Spleen (tissue), 11 donors: Measurements from ENCODE around the gene SYNPR. TPM values are rescaled to one million over a fixed set of nuclear protein-coding genes. Genes with fewer than 3 reads are reported as not detected.

Source experiments
- DNase-seq: peaks from one replicate; pipeline ENCODE4 v3.0.0-alpha.2; 2020
- H3K27ac ChIP-seq, 8 donors: fragments of 200-600 bp; sonication (generic) in 7 of 8; 1 replicate in 4 of 8; 2 replicates in 4 of 8; pipeline versions ENCODE4 v1.5.0 to v1.8.0; 2016 to 2021; ENCODE audit warnings: inconsistent platforms in 4 of 8, mild to moderate bottlenecking in 4 of 8, moderate library complexity in 1 of 8
- H3K27me3 ChIP-seq, 7 donors: fragments of 200-600 bp; sonication (generic) in 6 of 7; replicated peaks in 1 of 7; 1 replicate in 4 of 7; 2 replicates in 3 of 7; pipeline versions ENCODE4 v1.5.0 to v1.8.0; 2016 to 2021; ENCODE audit warnings: inconsistent platforms in 3 of 7, mild to moderate bottlenecking in 1 of 7
- H3K36me3 ChIP-seq, 6 donors: fragments of 200-600 bp; sonication (generic) in 5 of 6; 1 replicate in 4 of 6; 2 replicates in 2 of 6; pipeline versions ENCODE4 v1.5.0 to v1.8.0; 2016 to 2021; ENCODE audit warnings: inconsistent platforms in 2 of 6
- H3K4me1 ChIP-seq, 6 donors: fragments of 200-600 bp; sonication (generic) in 5 of 6; 1 replicate in 3 of 6; 2 replicates in 3 of 6; pipeline versions ENCODE4 v1.5.0 to v1.8.0; 2016 to 2021; ENCODE audit warnings: inconsistent platforms in 3 of 6
- H3K4me3 ChIP-seq, 8 donors: fragments of 200-600 bp; sonication (generic) in 7 of 8; 1 replicate in 4 of 8; 2 replicates in 4 of 8; pipeline versions ENCODE4 v1.5.0 to v1.8.0; 2016 to 2021; ENCODE audit warnings: inconsistent platforms in 4 of 8, mild to moderate bottlenecking in 4 of 8, moderate library complexity in 2 of 8
- H3K9me3 ChIP-seq, 8 donors: fragments of 200-600 bp; sonication (generic) in 7 of 8; 1 replicate in 4 of 8; 2 replicates in 4 of 8; pipeline versions ENCODE4 v1.5.0 to v1.8.0; 2016 to 2021; ENCODE audit warnings: inconsistent platforms in 4 of 8
- CTCF ChIP-seq, 11 experiments: fragments of 200-600 bp in 7 of 11; fragments of 450-650 bp in 4 of 11; sonication (generic) in 4 of 11; IDR thresholded peaks in 8 of 11; conservative IDR thresholded peaks in 3 of 11; 1 replicate in 7 of 11; 2 replicates in 4 of 11; pipeline versions ENCODE4 v1.4.0 to v1.8.0; 2016 to 2021; ENCODE audit warnings: antibody characterized with exemption in 11 of 11, inconsistent platforms in 4 of 11, mild to moderate bottlenecking in 1 of 11
- POLR2A ChIP-seq, 3 donors: fragments of 450-650 bp; IDR thresholded peaks; one replicate each; pipeline ENCODE4 v1.5.1; 2017; ENCODE audit warnings: antibody characterized with exemption in 3 of 3, mild to moderate bottlenecking in 1 of 3
- POLR2AphosphoS5 ChIP-seq, 3 donors: sonication (generic); formaldehyde crosslinking; IDR thresholded peaks; one replicate each; pipeline ENCODE4 v1.5.1; 2017; ENCODE audit warnings: antibody characterized with exemption in 3 of 3
- WGBS, 5 donors: extraction: QIAGEN DNeasy Blood & Tissue Kit in 3 of 5; methylation state at CpG; one replicate each; pipeline versions ENCODE4 v1.1.5 to v1.1.7; 2013 to 2018; 5-methylcytosine and 5-hydroxymethylcytosine counted together
- intact Hi-C: fragments of 100-400 bp; cut with DNase I; formaldehyde crosslinking; loops from one replicate; pipeline ENCODE4 v1.15.0; 2023; ENCODE audit warnings: low total_unique reads
- polyA plus RNA-seq, 3 donors: library from polyadenylated mRNA; stranded (reverse); fragments of 200-250 nt; gene quantifications; one replicate each; pipeline ENCODE4 v1.2.1, GENCODE V29; 2013
- total RNA-seq, 7 donors: library from RNA; depleted of rRNA in 3 of 7; stranded (reverse); fragments of >200 nt in 3 of 7; fragmentation: NEBNext Ultra II Directional in 4 of 7; extraction: Animal tissue kit (Norgen Biotek cat#: 25700) in 4 of 7; gene quantifications; one replicate each; pipeline versions ENCODE4 v1.1.0 to v1.2.1, GENCODE V29; 2016 to 2021
- donor health status: healthy with polysubstance abuse.
- donor health status: DM: no; HTN: no; CAD: no; lungs with moderate emphysema.
- donor health status: DM: no; HTN: no; CAD: no.
- donor health status: Bipolar disorder and iron deficiency.
- donor health status: healthy.
- donor health status: DM: no; HTN: no; CAD: no.
- donor health status: DM: yes; HTN: yes; CAD: no.

The SYNPR gene
- total and polyA plus RNA-seq, 10 donors: not detected

DNA sequence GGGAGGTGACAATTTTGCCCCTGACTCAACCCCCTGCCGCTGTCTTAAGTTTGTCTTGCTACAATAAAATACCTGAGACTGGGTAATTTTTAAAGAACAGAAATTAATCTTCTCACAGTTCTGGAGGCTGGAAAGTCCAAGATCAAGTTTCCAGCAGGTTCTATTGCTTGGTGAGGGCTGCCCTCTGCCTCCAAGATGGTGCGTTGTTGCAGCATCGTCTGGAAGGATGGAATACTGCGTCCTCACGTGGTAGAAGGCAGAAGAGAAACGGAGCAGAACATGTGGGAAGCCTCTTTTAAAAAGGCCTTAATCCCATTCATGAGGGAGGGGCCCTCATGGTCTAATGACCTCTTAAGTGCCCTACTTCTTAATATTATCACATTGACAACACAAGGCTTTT lies 287.1 kb downstream of the SYNPR start:
- no peak for DNase-seq
- Histone ChIP-seq H3K4me3 (no peak overlapping the region), H3K36me3 (no peaks in the 10 kb centered on the region), H3K27ac (no peak overlapping the region), H3K4me1 (no peaks in the 10 kb centered on the region), H3K9me3 (no peaks in the 10 kb centered on the region), H3K27me3 (no peaks in the 10 kb centered on the region)
- intact Hi-C loops: no loop called here
- WGBS, 5 donors: 60 to 71% (median 68%) methylated on average over 6 of the region's 6 CpGs
- no peak for TF ChIP-seq POLR2AphosphoS5 (IDR thresholded peaks at IDR 0.05)
- no peak for TF ChIP-seq POLR2A (IDR thresholded peaks at IDR 0.05)
- no peak for TF ChIP-seq CTCF (IDR thresholded peaks at IDR 0.05 in 8 of 11, conservative IDR thresholded peaks at IDR 0.05 in 3 of 11)

- 50 to 56% (median 55%) methylated on average over 3 of the region's 3 CpGs for WGBS, 5 donors
- Histone ChIP-seq H3K36me3 (no peaks in the 10 kb centered on the region), H3K27ac (no peak overlapping the region), H3K4me3 (no peak overlapping the region), H3K27me3 (no peaks in the 10 kb centered on the region), H3K9me3 (no peaks in the 10 kb centered on the region), H3K4me1 (no peaks in the 10 kb centered on the region)
- no peak for TF ChIP-seq POLR2A (IDR thresholded peaks at IDR 0.05)
- DNase-seq: no peak
- intact Hi-C loops: no loop called here
These were observed 293.6 kb downstream of the SYNPR start for GRCh38 chr3:63571682-63572081.

DNA sequence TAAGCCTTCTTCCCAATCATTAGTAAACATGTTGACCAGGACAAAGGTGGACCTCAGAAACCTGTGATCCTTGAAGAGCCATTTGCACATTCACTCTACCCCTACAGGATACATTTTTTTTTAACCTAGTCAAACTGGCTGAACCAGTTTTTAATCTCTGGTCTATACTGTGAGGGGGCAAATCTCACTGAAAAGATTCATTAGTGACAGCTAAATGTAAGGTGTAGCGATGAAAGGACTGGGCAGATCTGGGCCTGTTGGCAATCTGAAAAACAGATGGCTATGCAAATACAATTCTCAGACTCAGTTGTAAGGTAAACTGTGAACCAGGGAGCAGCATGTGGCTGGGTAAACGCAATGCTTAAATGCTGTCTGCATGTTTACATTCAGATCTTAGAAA lies 298.7 kb downstream of the SYNPR start:
- H3K4me3 ChIP-seq: no peak overlapping the region
- H3K27ac ChIP-seq: no peak overlapping the region
- no peaks in the 10 kb centered on the region for H3K9me3 ChIP-seq
- H3K36me3 ChIP-seq: no peaks in the 10 kb centered on the region
- no peaks in the 10 kb centered on the region for H3K27me3 ChIP-seq
- intact Hi-C loops: no loop called here
- TF ChIP-seq POLR2AphosphoS5 (IDR thresholded peaks at IDR 0.05) (no peak), CTCF (IDR thresholded peaks at IDR 0.05 in 8 of 11, conservative IDR thresholded peaks at IDR 0.05 in 3 of 11) (no peak), POLR2A (IDR thresholded peaks at IDR 0.05) (no peak)
- no peak for DNase-seq
- no peaks in the 10 kb centered on the region for H3K4me1 ChIP-seq
- 73 to 84% (median 79%) methylated on average over 2 of the region's 2 CpGs for WGBS, 5 donors

DNA sequence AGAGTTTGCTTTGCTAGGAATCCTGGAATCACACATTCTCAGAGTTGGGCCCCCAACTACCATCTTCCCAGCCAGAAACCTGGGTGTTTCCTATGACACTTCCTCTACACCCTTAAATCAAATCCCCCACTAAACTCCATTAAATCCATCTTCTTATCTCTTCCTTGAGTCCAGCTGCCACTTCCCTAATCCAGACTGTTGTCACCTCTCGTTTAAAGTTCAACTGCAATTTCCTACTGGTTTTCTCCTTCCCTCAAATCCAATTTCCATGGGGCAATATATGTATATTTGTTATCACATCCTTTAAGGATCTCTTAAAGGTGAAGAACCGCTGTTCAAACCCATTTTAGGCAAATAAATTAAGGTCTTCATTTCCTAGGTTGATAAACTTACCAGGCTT lies 300.8 kb downstream of the SYNPR start:
- H3K4me1 ChIP-seq: no peaks in the 10 kb centered on the region
- TF ChIP-seq POLR2AphosphoS5 (IDR thresholded peaks at IDR 0.05) (no peak), CTCF (IDR thresholded peaks at IDR 0.05 in 8 of 11, conservative IDR thresholded peaks at IDR 0.05 in 3 of 11) (no peak), POLR2A (IDR thresholded peaks at IDR 0.05) (no peak)
- intact Hi-C loops: no loop called here
- WGBS, 5 donors: 35 to 44% (median 40%) methylated on average over 2 of the region's 2 CpGs
- H3K4me3 ChIP-seq: no peak overlapping the region
- no peaks in the 10 kb centered on the region for H3K9me3 ChIP-seq
- H3K36me3 ChIP-seq: no peaks in the 10 kb centered on the region
- no peak for DNase-seq
- no peak overlapping the region for H3K27ac ChIP-seq
- H3K27me3 ChIP-seq: no peaks in the 10 kb centered on the region

DNA sequence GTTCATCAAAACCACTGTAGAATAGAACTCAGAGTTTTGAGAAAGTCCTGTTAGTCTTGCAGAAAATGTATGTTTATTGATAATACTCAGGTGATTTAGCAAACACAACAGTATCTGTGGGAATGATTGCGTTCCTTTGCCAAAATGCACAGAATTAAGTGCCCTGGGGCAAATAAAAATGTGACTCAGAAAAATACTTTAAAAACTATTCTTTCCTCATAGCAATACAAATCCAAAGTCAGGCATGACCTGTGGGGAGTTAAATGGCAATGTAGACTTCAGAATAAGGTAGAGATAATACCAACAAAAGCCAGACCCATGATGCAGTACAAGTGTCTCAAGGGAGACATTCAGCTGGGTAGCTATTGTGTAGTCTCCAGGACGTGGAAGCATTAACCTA lies 302.0 kb downstream of the SYNPR start:
- no peak for DNase-seq
- WGBS, 5 donors: 63 to 73% (median 68%) methylated on average over 2 of the region's 2 CpGs

More for the DNA sequence above, 302.0 kb downstream of the SYNPR start:
- Histone ChIP-seq H3K4me1 (no peaks in the 10 kb centered on the region), H3K27me3 (no peaks in the 10 kb centered on the region), H3K9me3 (no peaks in the 10 kb centered on the region), H3K36me3 (no peaks in the 10 kb centered on the region), H3K27ac (no peak overlapping the region), H3K4me3 (no peak overlapping the region)
- TF ChIP-seq POLR2AphosphoS5 (IDR thresholded peaks at IDR 0.05) (no peak), POLR2A (IDR thresholded peaks at IDR 0.05) (no peak), CTCF (IDR thresholded peaks at IDR 0.05 in 8 of 11, conservative IDR thresholded peaks at IDR 0.05 in 3 of 11) (no peak)
- intact Hi-C loops: no loop called here
